Stimulated activated CD8-positive, alpha-beta memory T cell treated with anti-CD3 and anti-CD28 coated beads, Interleukin-15, amount 100 ng/mL, for 1 hour (primary cell): ENCODE measurements around the gene NOTCH1.

ENCODE experiments used
- DNase-seq: peaks from one replicate; pipeline ENCODE4 v3.0.0-alpha.2; 2020; ENCODE audit warnings: low read depth

NOTCH1 gene

DNA sequence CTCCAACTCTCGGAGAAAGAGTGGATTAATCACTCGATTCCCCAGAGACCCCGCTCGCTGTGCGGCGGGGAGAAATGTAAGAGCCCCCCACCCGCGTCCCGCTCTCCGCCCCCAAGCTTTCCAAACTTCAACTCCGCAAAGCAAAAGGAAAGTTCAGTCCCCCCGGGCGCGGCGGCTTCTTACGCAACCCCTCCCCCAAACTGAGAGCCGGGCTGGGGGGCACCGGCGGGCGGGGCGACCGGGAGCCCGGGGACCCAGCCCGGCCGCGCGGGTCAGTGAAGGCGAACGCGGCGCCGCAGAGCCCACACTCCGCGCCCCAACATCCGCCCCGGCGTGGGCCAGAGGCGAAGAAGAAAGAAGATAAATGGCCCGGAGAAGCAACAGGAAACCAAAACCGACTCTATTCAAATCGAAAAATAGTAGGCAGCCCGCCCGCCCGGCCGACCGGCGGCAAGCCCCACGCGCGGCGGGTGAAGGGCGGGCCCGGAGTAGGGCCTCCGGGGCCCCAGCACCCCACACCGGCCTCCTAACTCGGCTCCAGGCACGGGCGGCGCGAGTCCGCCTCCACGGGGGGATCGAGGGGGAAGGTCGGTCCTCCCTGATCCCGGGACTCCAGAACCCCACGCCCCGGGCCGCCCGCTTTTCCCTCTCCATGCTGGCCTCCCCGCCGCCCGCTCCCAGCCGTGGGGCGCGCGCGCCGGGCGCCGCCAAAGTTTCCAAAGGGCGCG lies 720 bp downstream of the NOTCH1 start:
- no peak for DNase-seq

GRCh38 chr9:136544548-136544963 lies 1.3 kb downstream of the NOTCH1 start:
- DNase-seq = no peak

GRCh38 chr9:136543830-136544547 lies 1.9 kb downstream of the NOTCH1 start:
- DNase-seq = no peak

GRCh38 chr9:136543280-136543679 lies 2.6 kb downstream of the NOTCH1 start:
- no peak for DNase-seq

DNA sequence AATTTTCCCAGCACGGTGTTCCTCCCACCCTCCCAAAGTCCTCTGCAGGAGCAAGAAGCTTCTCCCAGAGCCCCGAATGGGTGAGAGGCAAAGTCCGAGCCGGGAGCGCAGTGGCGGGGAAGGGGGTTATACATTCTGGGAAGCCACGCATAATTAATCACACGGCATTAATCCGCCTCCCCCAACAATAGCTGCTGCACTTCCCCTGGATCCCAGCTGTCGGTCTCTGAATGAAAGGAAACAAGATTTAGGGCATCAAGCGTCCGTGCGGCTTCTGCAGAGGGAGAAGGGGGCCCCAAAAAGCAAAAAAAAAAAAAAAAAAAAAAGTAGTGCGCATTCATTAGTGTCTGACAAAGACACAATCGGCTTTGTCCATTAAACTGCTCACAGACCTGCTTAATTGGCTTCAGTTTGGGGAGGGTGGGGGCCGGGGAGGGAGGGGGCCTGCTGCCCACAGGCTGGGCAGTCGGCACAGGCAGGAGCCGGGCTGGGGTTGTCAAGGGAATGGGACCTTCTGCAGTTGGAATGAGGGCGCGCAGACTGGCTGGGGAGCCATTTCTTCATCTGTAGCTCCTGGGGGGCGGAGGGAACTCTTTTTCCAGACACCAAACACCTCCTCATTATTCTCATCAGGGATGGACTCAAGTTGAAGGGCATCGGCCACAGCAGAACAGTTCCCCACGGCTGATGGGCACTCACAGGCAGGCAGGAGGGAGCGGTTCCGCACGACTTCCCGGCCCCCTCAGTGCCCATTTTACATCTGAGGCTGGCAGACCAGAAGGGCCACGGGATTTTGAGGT lies 3.4 kb downstream of the NOTCH1 start:
- DNase-seq = no peak

GRCh38 chr9:136541709-136542108 lies 4.1 kb downstream of the NOTCH1 start:
- no peak for DNase-seq

- DNase-seq = no peak
These were observed 4.7 kb downstream of the NOTCH1 start for GRCh38 chr9:136541179-136541578.

DNA sequence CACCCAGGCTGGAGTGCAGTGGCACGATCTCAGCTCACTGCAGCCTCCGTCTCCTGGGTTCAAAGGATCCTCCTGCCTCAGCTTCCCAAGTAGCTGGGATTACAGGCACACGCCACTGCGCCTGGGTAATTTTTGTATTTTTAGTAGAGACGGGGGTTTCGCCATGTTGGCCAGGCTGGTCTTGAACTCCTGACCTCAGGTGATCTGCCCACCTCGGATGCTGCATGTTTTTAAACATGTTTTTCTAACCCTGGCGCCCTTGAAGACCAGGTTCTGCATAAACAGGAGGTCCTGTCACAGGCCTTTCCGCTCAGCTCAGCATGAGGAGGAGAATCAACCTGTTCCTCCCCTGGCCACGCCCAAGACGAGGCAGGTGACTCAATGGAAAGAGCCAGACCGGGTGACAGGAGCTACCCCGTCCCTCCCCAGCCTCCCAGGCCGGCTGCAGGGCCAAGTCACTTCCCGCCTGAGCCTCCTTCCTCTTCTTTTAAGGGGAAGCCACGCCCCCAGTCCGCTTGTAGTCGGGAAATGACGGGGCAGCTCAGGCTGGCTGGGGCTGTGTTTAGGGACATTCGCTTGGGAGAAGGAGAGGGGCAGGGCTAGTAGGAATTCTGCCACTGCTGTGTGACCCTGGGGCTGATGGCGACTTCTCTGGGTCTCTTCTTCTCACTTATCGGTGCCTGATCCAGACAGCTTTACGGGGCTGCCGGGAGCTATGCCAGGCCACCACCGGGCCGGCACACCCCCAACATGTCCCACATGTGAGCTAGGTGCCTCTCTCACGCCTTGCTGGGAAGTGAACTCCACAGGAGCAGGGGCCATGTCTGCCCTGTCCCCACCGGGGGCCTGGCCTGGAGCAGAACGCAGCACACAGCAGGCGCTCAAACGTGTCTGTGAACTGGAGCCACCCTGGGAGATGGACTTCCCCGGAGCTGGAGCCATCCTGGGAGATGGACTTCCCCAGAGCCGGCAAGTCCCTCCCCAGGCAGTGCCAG lies 6.1 kb downstream of the NOTCH1 start:
- peak; percentile 85 for DNase-seq

GRCh38 chr9:136538599-136539426 lies 7.0 kb downstream of the NOTCH1 start:
- no peak for DNase-seq

DNA sequence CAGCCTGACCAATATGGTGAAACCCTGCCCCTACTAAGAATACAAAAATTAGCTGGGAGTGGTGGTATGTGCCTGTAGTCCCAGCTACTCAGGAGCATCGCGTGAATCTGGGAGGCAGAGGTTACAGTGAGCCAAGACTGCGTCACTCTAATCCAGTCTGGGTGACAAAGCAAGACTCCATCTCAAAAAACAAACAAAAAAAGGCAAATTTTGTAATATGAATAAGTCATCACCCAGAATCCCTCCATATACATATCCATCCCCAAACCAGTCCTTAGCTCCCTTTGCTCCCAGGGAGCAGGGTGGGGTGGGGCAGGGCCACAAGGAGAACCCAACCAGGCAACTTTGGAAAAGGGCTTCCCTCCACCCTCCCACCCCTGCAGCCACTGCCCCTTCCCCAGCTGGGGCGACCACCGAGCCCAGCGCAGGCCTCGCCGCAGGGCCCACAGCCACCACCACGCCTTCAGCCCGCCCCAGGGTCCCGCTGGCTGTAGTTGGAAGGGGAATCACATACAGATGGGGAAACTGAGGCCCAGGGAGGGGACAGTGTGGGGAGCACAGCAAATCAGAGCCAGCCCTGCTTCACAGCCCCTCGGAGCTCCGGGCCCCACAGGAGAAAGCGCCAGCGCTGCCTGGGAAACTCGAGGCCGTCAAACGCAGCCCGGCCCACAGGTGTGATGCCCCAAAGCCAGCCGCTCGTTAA lies 7.8 kb downstream of the NOTCH1 start:
- no peak for DNase-seq

DNA sequence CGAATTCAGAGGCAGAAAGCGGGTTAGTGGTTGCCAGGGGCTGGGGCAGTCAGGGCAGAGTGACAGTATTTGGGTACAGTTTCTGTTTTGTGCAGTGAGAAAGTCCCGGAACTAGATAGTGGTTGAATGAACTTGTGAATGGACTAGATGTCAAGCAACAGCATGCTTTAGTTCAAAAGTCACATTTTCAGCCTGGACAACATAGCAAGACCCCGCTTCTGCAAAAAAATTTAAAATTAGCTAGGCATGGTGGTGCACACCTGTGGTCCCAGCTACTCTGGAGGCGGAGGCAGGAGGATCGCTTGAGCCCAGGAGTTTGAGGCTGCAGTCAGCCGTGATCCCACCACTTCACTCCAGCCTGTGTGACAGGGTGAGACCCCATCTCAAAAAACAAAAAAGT lies 8.4 kb downstream of the NOTCH1 start:
- DNase-seq = no peak

- no peak for DNase-seq
These were observed 9.1 kb downstream of the NOTCH1 start for GRCh38 chr9:136536721-136537241.

DNA sequence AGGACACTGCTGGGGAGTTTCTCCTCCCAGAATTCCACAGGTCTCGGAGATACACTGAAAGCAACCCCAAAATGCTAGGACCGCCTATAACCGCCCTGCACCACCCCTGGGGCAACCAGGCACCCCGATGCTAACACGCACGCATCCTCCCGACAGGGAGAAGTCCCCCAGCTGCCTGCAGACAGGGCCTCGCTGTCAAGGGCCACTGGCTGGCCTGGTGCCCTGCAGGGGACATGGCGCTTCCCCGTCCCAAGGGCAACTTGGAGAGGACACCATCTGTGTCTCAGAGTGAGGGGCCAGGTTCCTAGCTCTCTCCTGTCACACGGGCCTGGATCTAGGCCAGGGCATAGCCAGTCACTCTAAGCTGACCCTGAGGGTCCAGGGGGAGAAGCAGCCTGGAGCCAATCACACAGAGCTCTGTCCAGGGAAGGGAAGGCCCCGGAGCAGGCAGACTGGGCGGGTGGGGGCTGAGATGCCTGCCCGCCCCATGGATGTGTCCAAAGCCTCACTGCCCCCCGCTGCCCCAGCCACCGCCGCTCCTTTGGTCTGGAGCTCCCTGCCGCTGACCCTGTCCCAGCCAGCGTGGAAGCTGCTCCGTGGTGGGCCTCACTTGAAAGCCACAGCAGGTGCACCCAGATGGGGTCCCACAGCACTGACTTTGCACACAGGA lies 9.7 kb downstream of the NOTCH1 start:
- DNase-seq = no peak

GRCh38 chr9:136535070-136535469 lies 10.8 kb downstream of the NOTCH1 start:
- no peak for DNase-seq

GRCh38 chr9:136534366-136534765 lies 11.5 kb downstream of the NOTCH1 start:
- DNase-seq = no peak

DNA sequence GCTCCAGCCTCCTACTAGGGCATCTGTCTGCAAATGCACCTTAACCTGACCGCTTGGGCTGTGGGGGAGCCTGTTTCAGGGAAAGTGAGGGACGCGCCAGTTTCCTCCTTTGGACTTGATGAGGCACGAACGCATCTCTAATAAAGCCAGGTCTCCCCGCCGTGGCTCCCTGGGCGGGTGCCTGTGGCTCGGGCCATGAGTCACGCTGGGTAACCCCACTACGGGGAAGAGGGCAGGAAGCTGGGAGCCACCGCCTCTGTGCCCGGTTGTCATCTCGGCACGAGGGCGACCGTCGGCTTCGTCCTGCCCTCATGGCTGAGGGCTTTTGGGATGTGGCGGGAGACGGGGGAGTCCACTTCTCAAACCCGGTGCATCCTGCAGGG lies 12.1 kb downstream of the NOTCH1 start:
- peak; percentile 68 for DNase-seq

DNA sequence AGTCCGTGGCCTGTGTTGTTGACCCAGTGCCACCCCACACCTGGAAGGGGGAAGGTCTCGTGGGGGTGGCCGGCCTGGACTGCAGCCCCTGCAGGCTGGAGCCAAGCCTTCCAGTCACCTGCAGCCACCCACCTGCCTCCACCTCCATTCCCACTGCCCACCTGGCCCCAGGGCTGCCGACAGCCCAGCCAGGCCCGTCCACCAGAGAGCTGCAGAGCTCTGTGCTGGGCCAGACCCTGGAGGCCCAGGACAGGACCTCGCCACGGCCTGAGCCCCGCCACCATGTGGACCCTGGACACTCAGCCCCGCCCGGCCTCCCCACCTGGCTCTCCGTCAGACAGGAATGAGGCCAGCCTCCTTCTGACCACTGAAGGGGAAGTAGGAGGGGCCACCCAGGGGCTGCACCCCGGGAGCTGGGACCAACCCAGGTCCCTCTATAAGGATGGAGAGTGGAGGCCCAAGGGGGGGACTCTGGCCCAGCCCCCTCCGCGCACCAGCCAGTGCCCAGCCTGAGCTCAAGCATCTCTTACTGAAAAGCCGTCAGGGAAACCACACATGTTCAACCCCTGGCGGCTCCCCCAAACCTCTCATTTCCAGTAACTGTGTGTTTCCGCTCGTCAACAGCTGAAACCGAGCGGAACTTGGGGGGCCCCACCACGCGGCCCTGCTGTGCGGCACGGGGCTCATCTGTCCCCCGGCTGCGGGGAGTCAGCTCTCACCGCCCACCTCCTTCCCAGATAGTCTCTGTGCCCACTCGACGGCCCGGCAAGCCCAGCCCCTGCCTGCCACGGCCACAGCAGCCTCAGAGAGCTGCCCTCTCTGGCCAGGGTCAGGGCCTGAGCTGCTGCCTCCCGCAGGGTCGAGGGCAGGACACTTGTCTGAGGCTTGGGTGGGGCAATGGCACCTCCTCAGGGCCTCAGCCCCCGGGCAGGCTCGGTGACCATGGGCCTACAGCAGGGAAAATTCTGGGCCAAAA lies 12.8 kb downstream of the NOTCH1 start:
- no peak for DNase-seq
